HG03354 (cell line): ENCODE data around the gene GOPC.
A peak's percentile ranks its signal among the peaks of the same experiment; 100 is the strongest.
"Not testable (repeated sequence)": the region's sequence is repeated elsewhere in the genome, so short reads cannot be mapped to it uniquely, and the experiment has no call there.

Experiments used
- ATAC-seq: cut with Tn5 transposase; IDR thresholded peaks from one replicate; pipeline ENCODE4 v1.9.1; 2021; ENCODE audit warnings: mild to moderate bottlenecking; ENCODE audit not compliant: unreplicated experiment, poor library complexity, severe bottlenecking

Gene GOPC

DNA sequence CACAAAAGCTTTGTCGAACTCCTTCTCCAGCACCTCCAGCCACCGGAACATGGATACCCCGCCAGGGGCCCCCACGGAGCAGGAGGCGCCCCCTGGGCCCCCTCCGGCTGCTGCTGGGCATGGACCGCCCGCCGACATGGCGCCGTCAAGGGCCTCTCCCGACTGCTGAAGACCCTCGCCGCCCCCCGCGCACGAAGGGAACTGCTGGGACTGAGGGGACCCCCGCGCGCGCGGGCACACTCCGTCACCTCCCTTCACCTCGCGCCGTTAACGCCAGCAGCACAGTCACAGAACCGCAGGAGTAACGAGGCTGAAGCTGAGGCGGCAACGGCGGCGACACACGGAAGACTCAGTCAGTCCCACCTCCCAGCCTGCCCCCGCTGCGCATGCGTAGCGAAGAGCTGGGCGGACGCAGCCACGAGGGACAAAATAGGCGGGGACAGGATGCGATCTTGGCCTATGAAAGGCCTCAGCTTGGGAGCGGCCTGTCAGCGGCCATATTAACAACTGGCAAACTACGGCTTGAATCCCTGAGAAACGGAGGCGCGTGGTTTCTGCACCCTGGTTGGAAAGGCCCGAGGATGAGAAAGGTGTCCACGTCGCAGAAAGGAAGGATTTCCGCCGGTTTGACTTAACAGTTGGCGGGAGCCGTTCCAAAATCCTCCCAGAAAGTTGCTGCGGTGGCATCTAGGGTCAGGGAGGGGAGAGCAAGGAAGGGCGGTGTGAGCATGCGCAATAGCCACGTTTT, at the start of gene GOPC:
TSS of gene GOPC (minus strand) at position 361 of the 748 bp plus-strand sequence. CDS start at position 138, 223 bp downstream.
- peak; percentile 94 for ATAC-seq

DNA sequence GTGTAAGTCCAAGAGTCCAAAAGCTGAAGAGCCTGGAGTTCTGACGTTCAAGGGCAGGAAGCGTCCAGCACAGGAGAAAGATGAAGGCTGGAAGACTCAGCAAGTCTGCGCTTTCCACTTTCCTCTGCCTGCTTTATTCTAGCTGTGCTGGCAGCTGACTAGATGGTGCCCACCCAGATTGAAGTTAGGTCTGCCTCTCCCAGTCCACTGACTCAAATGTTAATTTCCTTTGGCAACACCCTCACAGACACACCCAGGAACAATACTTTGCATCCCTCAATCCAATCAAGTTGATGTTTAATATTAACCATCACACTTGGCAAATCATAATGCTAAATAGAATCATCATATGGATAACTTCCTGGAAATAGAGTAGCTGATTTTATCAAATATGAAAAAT, 49.7 kb upstream of the GOPC start:
- ATAC-seq, result not testable (repeated sequence)

DNA sequence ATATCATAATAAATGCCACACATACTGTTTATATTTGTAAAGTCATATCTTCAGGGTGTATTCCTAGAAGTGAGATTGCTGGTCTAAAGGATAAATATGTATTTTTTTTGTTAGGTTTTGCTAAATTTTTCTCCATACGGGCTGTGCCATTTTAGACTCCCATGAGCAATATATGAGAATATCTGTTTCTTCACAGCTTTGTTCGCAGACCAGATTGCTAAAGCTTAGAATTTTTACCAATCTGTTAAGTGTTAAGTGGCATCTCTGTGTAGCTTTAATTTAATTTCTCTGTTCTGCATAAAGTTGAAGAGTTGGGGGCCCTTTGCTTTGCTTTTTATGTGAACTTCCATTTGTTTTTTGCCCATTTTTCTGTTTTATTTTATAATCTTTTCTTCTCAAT, 40.7 kb upstream of the GOPC start:
- no peak for ATAC-seq

DNA sequence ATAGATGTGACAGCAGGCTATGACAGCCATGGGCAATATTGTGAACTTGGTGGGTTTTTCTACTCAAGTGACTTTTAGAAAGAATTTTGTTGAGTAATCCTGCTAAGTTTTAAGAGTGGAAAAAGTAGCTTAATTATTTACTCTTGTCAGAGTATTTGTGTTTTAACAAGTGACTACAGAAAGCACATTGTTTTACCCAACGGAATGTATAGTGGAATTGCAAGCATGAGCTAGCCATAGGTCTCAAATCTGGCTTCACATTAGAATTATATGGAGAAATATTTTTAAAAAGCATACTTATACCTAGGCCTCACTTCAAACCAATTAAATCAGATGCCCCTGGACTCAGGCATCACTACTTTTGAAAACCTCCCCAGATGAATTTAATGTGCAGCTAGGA, 35.5 kb upstream of the GOPC start:
- ATAC-seq, result no peak

DNA sequence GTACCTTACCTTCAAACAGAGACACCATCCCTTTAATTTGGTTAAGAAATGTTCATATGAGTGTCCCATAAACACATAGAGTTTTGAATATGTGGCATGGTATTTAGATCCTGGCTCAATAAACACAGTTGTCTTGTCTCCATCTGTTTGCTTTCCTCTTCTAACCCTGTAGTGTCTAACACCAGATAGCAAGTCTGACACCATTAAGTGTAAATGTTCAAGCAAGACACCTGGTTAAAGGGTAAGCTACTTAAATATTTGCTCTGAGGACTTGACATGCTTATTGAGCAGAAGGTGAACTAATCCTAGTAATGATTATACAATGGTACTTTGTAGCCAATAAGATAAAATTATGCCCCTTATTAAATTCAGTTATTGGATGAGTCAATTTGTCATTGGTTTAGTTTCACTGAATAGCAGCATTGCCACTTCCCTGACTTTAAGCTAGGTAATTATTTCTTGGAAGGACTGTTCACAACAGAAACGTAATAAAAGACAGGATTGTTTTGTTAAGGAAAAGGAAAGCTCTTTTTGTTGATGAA, 26.9 kb upstream of the GOPC start:
- no peak for ATAC-seq

DNA sequence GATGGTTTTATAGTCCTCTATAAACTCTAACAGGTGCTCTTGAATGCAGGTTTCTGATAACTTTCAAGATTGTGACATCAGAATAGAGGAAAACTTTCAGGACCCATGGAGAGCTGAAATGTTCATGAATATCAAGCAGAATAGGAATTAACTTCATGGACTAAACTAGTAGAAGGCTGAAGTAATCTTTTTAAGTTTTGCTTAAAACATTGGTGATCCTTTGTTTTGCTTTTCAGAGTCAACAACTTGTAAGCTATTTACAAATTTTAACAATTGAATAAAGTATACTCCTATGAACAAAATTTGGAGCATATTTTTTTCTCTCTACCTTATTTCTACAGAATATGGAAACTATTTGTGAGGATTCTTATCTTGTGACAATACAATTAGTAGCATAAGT, 25.2 kb upstream of the GOPC start:
- no peak for ATAC-seq

DNA sequence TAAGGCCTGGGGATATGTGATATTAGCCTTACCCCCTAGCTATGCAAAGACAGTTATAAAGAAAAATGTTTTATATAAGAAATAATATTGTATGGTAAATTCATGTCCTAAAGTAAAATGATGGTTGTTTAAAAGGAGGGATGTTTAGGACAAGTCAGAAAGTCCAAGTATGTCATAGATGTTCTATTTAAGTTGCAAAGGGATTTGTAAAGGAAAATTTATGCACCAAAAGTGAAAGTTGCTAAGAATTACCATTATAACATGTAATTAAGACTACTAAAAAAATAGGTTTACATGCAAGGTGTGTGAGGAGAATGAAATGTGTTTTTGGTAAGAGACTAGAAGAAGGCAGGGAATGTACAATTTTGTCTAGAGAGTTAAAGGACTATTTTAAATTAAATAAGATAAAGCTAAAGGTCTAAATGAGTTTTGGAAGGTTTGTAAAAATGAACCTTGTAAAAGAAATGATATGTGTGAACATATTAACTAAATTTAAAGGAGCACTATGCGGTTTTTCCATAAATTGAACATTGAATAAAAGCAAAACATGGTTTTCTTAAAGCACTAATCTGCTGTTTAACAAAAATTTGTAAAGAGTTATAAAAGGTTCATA, 22.7 kb upstream of the GOPC start:
- ATAC-seq, result no peak

DNA sequence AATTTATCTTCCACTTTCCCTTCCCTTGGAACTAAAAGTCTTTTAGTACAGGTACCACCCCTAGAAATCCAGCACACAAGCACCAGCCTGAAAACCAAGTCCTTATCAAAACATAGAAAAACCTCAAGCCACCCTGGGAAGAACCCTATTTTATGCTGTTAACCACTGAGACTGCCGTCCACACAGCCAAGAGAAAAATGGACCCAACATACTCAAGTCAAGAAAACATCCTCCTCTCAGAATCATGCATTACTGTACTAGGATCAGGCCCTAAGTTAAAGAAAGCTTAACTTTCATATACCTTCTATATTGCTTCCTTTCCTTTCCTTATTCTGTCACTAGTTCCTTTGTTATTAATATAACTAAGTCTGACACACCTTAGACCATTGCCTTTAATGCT, 16.9 kb upstream of the GOPC start:
- ATAC-seq, result no peak

DNA sequence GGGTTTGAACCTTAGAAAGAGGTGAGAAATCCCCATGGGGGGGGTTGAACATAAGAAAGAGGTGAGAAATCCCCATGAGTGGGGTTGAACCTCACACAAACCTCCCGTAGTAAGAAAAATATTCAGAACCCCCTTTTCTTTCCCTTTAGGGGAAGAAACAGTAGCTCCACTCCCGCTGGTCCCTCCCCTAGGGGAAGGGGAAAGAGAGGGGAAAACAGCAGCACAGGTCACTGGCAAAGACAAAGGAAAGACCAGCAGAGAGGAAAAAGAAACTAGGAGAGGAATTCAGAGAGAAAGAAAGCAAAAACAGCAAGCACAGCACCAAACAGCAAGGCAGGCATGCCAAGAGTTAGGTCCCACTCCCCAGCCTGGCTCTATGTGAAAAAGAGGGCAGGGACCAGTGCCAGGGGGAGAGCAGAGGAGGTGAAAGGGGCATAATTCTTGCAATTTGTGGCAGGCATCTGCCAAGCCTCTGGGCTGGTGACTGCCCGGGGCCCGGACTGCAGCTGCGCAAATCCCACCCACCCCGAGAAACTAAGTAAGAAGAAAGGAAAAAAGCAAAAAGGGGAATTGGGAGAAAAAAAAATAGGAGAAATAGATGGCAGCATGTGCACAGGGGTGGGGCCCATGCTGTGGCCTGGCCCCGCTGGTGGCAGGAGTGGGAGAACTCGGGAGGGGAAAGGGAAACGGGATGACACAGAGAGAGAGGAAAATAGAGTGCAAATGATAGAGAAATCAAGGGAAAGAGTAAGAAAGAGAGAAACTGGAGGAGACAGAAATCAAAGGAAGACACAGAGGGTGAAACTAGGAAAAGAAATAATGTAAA, 15.1 kb upstream of the GOPC start:
- ATAC-seq, result no peak

DNA sequence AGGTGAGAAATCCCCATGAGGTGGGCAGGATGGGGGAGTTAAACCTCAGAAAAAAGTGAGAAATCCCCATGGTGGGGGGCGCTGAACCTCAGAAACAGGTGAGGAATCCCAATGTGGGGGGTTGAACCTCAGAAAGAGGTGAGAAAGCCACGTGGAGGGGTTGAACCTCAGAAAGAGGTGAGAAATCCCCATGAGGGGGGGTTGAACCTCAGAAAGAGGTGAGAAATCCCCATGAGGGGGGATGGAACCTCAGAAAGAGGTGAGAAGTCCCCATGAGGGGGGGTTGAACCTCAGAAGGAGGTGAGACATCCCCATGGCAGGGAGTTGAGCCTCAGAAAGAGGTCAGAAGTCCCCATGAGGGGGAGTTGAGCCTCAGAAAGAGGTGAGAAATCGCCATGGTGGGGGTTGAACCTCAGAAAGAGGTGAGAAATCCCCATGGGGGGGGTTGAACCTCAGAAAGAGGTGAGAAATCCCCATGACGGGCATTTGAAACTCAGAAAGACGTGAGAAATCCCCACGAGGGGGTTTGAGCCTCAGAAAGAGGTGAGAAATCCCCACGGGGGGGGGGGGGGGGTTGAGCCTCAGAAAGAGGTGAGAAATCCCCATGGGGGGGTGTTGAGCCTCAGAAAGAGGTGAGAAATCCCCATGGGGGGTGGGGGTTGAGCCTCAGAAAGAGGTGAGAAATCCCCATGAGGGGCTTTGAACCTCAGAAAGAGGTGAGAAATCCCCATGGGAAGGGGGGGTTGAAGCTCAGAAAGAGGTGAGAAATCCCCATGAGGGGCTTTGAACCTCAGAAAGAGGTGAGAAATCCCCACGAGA, 14.3 kb upstream of the GOPC start:
- no peak for ATAC-seq

DNA sequence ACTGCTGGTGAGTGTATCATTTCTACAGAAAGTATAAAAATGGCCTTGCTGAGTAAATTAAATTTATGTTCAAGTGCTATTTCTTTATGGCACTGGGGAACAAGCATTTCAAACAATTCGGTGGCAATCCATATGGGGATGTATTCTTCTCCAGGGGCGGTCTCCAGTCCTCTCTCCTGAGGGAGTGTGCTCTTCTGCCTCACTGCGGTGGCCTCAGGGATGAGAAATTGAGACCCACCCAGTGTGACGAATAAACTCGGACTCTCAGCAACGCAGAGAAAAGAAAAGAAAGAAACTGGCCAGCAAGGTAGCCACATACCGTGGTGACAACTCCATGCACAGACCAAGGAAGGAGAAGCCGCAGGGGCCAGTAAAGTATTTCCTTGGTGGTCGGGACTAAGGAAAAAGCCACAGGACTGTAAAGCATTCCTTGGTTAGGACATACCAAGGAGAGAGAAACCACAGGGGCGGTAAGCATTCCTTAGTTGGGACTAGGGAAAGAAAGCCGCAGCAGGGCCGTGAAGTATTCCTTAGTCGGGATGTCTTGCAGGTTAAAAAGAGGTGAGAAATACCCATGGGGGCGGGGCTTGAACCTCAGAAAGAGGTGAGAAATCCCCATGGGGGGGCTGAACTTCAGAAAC, 13.6 kb upstream of the GOPC start:
- no peak for ATAC-seq

DNA sequence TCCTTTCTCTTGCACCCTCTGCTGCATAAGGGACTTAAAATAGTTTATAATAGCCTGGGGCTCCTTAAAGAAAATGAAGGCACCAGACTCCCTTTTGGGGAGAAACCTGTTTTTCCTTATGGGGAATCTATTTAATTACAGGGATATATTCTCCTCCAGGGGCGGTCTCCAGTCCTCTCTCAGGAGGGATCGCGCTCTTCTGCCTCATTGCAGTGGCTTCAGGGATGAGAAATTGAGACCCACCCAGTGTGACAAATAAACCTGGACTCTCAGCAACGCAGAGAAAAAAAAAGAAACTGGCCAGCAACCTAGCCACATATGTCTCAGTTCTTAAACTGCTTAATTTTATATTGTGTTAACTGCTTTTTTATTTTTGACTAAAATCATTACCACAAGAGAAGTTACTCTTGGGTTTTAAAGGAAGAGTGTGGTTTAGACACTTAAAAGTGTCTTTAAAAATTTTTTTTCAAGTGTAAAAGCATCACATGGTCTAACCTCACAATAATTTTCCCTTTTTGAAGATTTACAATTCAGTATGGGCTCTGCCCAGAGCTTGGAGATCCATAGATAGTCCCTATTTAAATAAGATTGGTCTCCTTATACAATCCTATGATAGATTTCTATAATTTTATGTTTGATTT, 11.7 kb upstream of the GOPC start:
- ATAC-seq, result no peak

DNA sequence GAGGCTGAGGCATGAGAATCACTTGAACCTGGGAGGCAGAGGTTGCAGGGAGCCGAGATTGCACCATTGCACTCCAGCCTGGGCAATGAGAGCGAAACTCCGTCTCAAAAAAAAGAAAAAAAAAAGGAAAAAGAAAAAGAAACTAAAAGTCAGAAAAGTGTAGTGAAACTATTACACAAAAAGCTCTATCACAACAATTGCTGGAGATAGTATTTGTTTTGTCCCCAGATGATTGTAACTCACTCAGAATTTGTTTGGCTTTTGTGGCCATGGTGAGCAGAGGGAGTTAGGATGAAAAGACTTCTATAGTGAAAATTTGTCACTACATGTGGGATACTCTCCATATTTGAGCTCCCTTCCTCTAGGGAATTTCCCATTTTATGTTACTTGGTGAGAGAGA, 5.2 kb upstream of the GOPC start:
- ATAC-seq, result no peak

DNA sequence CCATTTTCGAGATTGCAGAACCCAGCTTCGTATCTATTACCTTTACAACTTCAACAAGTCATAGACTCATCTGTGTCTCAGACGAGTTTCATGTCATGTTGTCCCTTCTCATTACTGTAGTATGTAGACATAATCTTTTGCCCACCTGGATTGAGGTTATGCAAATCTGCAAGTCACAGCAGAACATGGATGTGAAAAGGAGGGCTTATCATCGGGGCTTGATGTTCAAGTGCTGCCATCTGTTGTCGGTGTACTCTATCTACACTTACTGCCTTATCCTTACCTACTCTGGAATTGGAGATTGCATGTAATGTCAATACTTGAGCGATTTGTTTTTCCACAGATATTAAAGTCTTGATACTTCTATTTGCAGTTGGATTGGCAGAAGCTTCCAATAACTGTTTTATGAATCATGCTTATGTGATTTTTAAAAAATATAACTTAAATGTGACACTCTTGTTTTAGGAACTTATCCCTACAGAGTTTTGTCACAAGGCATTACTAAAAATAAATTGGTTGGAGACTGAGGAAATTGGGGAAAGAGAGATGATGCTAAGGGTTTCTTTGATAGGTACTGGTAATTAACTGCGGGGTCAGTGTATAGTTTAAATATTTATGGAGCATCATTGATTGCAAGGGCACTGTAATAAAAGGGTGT, 3.0 kb upstream of the GOPC start:
- peak; percentile 50 for ATAC-seq

DNA sequence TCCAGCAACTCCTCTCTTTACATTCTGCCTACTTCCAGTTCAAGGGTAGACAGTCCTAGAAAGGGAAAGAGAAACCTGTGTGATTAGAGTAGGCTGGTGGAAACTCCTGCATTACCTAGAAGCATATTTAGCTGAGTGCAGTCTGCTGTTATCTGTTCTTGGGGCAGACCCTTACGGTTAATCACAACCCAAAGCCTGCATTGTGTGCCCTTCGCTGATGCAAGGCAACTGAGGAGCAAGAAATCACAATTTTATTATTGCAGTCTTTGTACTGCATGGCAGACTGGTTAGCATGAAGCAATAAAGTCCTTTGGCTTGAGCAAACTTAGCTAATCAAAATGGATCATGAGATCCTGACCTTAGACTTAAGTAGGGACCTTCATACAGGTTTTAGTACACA, 1.5 kb upstream of the GOPC start:
- ATAC-seq, result no peak

DNA sequence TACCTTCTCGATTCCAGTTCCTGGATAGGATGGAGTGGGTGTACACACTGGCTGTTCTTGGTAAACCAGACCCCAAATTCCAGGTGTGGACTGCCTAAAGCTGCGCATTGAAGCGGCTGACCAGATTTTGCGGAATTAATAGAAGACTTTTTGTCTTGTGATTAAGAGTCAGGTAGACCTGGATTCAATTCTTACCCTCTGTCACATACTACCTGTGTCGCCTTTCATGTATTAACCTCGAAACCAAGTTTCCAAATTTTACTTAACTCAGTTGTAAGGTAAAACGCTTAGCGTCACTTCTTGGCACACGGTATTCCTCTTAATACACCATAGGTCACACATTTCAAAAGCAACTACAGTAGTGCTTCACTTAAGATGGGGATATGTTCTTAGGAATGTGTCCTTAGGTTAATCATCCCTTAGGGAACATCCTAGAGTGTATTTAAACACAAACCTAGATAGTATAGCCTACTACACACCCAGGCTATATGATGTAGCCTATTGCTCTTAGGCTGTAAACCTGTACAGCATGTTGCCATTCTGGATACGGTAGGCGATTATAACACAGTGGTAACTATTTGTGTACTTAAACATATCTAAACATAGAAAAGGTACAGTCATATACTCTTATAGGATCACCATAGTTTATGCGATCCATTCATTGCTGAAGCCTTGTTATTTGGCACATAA, 733 bp upstream of the GOPC start:
- no peak for ATAC-seq

DNA sequence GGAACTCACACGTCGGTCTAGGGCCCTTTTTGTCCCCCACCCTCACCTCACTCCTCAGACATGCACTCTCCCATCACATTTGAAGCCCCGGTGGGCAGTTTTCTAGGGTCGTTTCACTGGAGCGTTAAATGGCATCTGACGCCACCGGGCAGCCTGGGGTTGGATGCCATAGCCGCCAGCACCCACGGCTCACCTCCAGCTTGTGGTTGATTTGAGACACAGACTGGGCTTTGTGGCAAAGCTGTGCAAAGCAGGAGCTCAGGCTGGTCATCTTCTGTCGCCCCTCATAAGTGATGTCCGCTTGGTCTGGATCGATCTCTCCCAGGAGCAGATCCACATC, 530 bp downstream of the GOPC start:
- ATAC-seq, result peak; percentile 25
